GM23248 (cell line): ENCODE measurements around the gene NOXA1.

Experiments
- EZH2 ChIP-seq: fragments of 200-600 bp; sonication (generic); IDR thresholded peaks from 2 replicates; pipeline ENCODE4 v1.6.1; 2018; ENCODE audit warnings: antibody characterized with exemption, mild to moderate bottlenecking; ENCODE audit not compliant: insufficient read depth, poor library complexity, severe bottlenecking
- EZH2phosphoT487 ChIP-seq: fragments of 200-600 bp; sonication (generic); IDR thresholded peaks from 2 replicates; pipeline ENCODE4 v1.6.1; 2018; ENCODE audit warnings: antibody characterized with exemption, moderate library complexity, mild to moderate bottlenecking, low read depth; ENCODE audit not compliant: insufficient read depth

GRCh38 chr9:137392232-137393007 lies 30.8 kb upstream of the NOXA1 start:
- TF ChIP-seq EZH2 (no peak), EZH2phosphoT487 (no peak)
